ENCODE measurements around the gene PPIL3. TPM values are rescaled to one million over a fixed set of nuclear protein-coding genes. Genes with fewer than 3 reads are reported as not detected.

The PPIL3 gene
- total and polyA plus RNA-seq, 2 donors (not counting 3 experiments of a cell fraction or from before 2014, with no cell fraction given) = 25.0 to 27.1 TPM

GRCh38 chr2:200856806-200857205 is 32.1 kb downstream of the PPIL3 start:
- no peak overlapping the region for H2AFZ ChIP-seq (ENCODE audit: low read depth, low read length)
- H3K4me2 ChIP-seq (ENCODE audit: insufficient read depth, low read length) = no peak overlapping the region
- TF ChIP-seq MYC (IDR thresholded peaks at IDR 0.05; ENCODE audit: low read depth, low read length) (no peak), GATA2 (IDR thresholded peaks at IDR 0.05; ENCODE audit: insufficient read depth, insufficient read length, low read depth, low read length) (no peak), POLR2AphosphoS5 (IDR thresholded peaks at IDR 0.05; ENCODE audit: insufficient read depth, low read depth, low read length) (no peak), EZH2 (IDR thresholded peaks at IDR 0.05; ENCODE audit: borderline replicate concordance, low read depth, low read length, severe bottlenecking) (no peak), JUN (IDR thresholded peaks at IDR 0.05; ENCODE audit: borderline replicate concordance, insufficient read depth, insufficient read length, low read depth) (no peak), MAX (IDR thresholded peaks at IDR 0.05; ENCODE audit: insufficient read depth, insufficient read length) (no peak), FOS (IDR thresholded peaks at IDR 0.05; ENCODE audit: borderline replicate concordance, insufficient read depth, low read length) (no peak), POLR2A (IDR thresholded peaks at IDR 0.05; ENCODE audit: low read depth, low read length) (no peak)
- TF ChIP-seq, protein P1, sequence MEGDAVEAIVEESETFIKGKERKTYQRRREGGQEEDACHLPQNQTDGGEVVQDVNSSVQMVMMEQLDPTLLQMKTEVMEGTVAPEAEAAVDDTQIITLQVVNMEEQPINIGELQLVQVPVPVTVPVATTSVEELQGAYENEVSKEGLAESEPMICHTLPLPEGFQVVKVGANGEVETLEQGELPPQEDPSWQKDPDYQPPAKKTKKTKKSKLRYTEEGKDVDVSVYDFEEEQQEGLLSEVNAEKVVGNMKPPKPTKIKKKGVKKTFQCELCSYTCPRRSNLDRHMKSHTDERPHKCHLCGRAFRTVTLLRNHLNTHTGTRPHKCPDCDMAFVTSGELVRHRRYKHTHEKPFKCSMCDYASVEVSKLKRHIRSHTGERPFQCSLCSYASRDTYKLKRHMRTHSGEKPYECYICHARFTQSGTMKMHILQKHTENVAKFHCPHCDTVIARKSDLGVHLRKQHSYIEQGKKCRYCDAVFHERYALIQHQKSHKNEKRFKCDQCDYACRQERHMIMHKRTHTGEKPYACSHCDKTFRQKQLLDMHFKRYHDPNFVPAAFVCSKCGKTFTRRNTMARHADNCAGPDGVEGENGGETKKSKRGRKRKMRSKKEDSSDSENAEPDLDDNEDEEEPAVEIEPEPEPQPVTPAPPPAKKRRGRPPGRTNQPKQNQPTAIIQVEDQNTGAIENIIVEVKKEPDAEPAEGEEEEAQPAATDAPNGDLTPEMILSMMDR (IDR thresholded peaks at IDR 0.05; ENCODE audit: extremely low read depth in 1 of 2, insufficient read depth in 1 of 2, low read depth in 1 of 2, low read length in 2 of 2) = no peak
- H3K9me3 ChIP-seq (replicated peaks; ENCODE audit: control insufficient read depth, insufficient read depth, low read length) = no peaks in the 10 kb centered on the region
- POLR2A ChIA-PET = interaction anchor here (1.5 kb wide), 1 partner anchor 92 kb away, joined by 3 read pairs; no protein-coding TSS in a partner anchor
- no peak overlapping the region for H3K4me3 ChIP-seq (replicated peaks in 1 of 3; ENCODE audit: insufficient read depth in 1 of 3, low read depth in 1 of 3, low read length in 3 of 3)
- no TSS peak for BruUV-seq (replicated peaks)
- no peaks in the 10 kb centered on the region for H3K9me1 ChIP-seq (replicated peaks; ENCODE audit: control insufficient read depth, extremely low read depth, insufficient read depth, low read length)
- peaks cover 17% of the 10 kb centered on the region for H3K4me1 ChIP-seq (ENCODE audit: control insufficient read depth, extremely low read depth, insufficient read depth, low read length)
- no peaks in the 10 kb centered on the region for H3K27me3 ChIP-seq (ENCODE audit: control insufficient read depth in 2 of 2, insufficient read depth in 2 of 2, low read length in 2 of 2)
- no peak overlapping the region for H3K9ac ChIP-seq (replicated peaks; ENCODE audit: extremely low read depth, insufficient read depth, low read length)
- FAIRE-seq (no peak), DNase-seq (ENCODE audit: low read depth, low spot score) (no peak)
- CTCF ChIA-PET = no interaction called here
- dilution Hi-C loops (cut with MboI; ENCODE audit: extremely low pct_ligation_motif_present, low sequenced_read_pairs) = no loop called here
- peaks cover 53 to 55% of the 10 kb centered on the region in 2 experiments for H3K36me3 ChIP-seq (ENCODE audit: control insufficient read depth in 2 of 2, extremely low read depth in 1 of 2, insufficient read depth in 2 of 2, low read length in 2 of 2)
- peaks cover 23% of the 10 kb centered on the region for H4K20me1 ChIP-seq (replicated peaks; ENCODE audit: control insufficient read depth, extremely low read depth, insufficient read depth, low read length)
- peaks cover 54% of the 10 kb centered on the region for H3K79me2 ChIP-seq (ENCODE audit: control insufficient read depth, insufficient read depth, low read length)
- no peak overlapping the region for H3K27ac ChIP-seq (ENCODE audit: insufficient read depth, low read depth, low read length)
- intact Hi-C loops (cut with micrococcal nuclease) = no loop called here
